Stomach (tissue), 4 donors: ENCODE measurements around the gene OPRL1.

Experiments used
- EP300 ChIP-seq: sonication (generic); formaldehyde crosslinking; IDR thresholded peaks from one replicate; pipeline ENCODE4 v1.6.1; 2017; ENCODE audit warnings: antibody characterized with exemption
- POLR2A ChIP-seq, 4 donors: fragments of 450-650 bp; IDR thresholded peaks; one replicate each; pipeline ENCODE4 v1.6.1; 2016; ENCODE audit warnings: antibody characterized with exemption in 4 of 4, control low read depth in 2 of 4, mild to moderate bottlenecking in 1 of 4, moderate library complexity in 1 of 4
- POLR2AphosphoS5 ChIP-seq, 3 donors: sonication (generic); formaldehyde crosslinking; IDR thresholded peaks; one replicate each; pipeline ENCODE4 v1.6.1; 2016; ENCODE audit warnings: antibody characterized with exemption in 3 of 3
- TF ChIP-seq, protein P1 (sequence below), 7 experiments: fragments of 450-650 bp in 4 of 7; fragments of 200-600 bp in 3 of 7; sonication (generic) in 3 of 7; IDR thresholded peaks; one replicate each; pipeline ENCODE4 v1.5.1; 2016 to 2019; ENCODE audit warnings: antibody characterized with exemption in 7 of 7, control low read depth in 2 of 7, mild to moderate bottlenecking in 1 of 7

DNA sequence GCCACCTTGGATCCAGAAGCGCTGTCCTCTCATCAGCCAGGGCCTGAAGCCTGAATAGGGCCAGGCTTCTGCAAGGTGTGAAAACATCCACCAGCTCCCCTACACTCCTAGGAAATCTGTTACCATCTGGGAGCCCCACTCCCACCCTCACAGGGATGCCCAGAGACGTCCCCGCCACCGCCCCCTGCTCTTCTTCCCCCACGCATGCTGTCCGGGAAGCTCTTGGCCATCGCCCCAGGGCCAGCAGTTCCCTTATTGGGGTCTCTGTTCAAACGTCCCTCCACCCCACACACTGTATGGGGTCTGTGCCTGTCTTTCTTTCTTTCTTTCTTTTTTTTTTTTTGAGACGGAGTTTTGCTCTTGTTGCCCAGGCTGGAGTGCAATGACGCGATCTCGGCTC lies 4.3 kb upstream of the OPRL1 start:
- TF ChIP-seq EP300, result no peak
- TF ChIP-seq, protein P1, sequence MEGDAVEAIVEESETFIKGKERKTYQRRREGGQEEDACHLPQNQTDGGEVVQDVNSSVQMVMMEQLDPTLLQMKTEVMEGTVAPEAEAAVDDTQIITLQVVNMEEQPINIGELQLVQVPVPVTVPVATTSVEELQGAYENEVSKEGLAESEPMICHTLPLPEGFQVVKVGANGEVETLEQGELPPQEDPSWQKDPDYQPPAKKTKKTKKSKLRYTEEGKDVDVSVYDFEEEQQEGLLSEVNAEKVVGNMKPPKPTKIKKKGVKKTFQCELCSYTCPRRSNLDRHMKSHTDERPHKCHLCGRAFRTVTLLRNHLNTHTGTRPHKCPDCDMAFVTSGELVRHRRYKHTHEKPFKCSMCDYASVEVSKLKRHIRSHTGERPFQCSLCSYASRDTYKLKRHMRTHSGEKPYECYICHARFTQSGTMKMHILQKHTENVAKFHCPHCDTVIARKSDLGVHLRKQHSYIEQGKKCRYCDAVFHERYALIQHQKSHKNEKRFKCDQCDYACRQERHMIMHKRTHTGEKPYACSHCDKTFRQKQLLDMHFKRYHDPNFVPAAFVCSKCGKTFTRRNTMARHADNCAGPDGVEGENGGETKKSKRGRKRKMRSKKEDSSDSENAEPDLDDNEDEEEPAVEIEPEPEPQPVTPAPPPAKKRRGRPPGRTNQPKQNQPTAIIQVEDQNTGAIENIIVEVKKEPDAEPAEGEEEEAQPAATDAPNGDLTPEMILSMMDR (IDR thresholded peaks at IDR 0.05), result no peak
- TF ChIP-seq POLR2A (IDR thresholded peaks at IDR 0.05), result no peak
- TF ChIP-seq POLR2AphosphoS5 (IDR thresholded peaks at IDR 0.05), result no peak
